A549 (cell line): ENCODE results near the gene IL2RA. TPM values are rescaled to one million over a fixed set of nuclear protein-coding genes. Genes with fewer than 3 reads are reported as not detected.

Experiments
- ATAC-seq, 2 experiments: fragments of 200-7000 bp in 1 of 2; fragments of >200 bp in 1 of 2; cut with Nextera tagmentation in 1 of 2; cut with Tn5 transposase in 1 of 2; 3 replicates each; pipeline versions ENCODE4 v1.8.0 to v1.9.1; 2018 to 2020; ENCODE audit warnings: mild to moderate bottlenecking in 1 of 2, moderate library complexity in 1 of 2
- CTCF ChIA-PET: fragments of 300-600 bp; sonication (Branson Sonifier 250); formaldehyde crosslinking; extraction: SDS; loops from one replicate; lab custom pipeline; 2021; ENCODE audit warnings: antibody characterized with exemption, inconsistent platforms; lab: Yijun Ruan, JAX
- POLR2A ChIA-PET: fragments of 350-600 bp; formaldehyde crosslinking; extraction: SDS; loops from one replicate; lab custom pipeline; 2021; ENCODE audit warnings: antibody characterized with exemption, inconsistent platforms; lab: Yijun Ruan, JAX
- DNase-seq, 2 experiments: peaks; one replicate each; pipeline versions ENCODE4 v3.0.0 to v3.0.0-alpha.2; 2011 to 2016; ENCODE audit warnings: low read depth in 1 of 2, low spot score in 1 of 2
- FAIRE-seq: peaks from 2 replicates; lab custom pipeline; 2011; peaks lifted over from hg19 to GRCh38; lab: Jason Lieb, UNC
- H3K27ac ChIP-seq, 2 experiments: fragments of >200 bp; sonication (Bioruptor Twin); formaldehyde crosslinking; 3 replicates each; pipeline ENCODE4 v1.5.1; 2016 to 2017
- H3K4me1 ChIP-seq: fragments of >200 bp; sonication (Bioruptor Twin); formaldehyde crosslinking; 3 replicates; pipeline ENCODE4 v1.6.1; 2016
- H3K4me2 ChIP-seq: fragments of >200 bp; sonication (Bioruptor Twin); formaldehyde crosslinking; 3 replicates; pipeline ENCODE4 v1.6.1; 2016
- H3K4me3 ChIP-seq: fragments of >200 bp; sonication (Bioruptor Twin); formaldehyde crosslinking; 3 replicates; pipeline ENCODE4 v1.5.1; 2016
- H3K9me3 ChIP-seq: fragments of >200 bp; sonication (Bioruptor Twin); formaldehyde crosslinking; 3 replicates; pipeline ENCODE4 v1.6.1; 2016
- BCL3 ChIP-seq: fragments of >200 bp; sonication (Bioruptor Twin); formaldehyde crosslinking; IDR thresholded peaks from 3 replicates; pipeline ENCODE4 v1.6.1; 2016
- CEBPB ChIP-seq, 2 experiments: fragments of >200 bp in 1 of 2; sonication (Bioruptor Twin) in 1 of 2; formaldehyde crosslinking in 1 of 2; IDR thresholded peaks; 2 replicates each; pipeline ENCODE4 v1.6.1; 2012 to 2016
- CHD2 ChIP-seq: fragments of 150-350 bp; IDR thresholded peaks from 2 replicates; pipeline ENCODE4 v1.6.1; 2014; ENCODE audit warnings: low read length; ENCODE audit not compliant: partially characterized antibody
- CHD4 ChIP-seq: fragments of 200-600 bp; sonication (generic); IDR thresholded peaks from 2 replicates; pipeline ENCODE4 v1.6.1; 2016; ENCODE audit warnings: antibody characterized with exemption, mild to moderate bottlenecking, borderline replicate concordance
- CTCF ChIP-seq: fragments of >200 bp; sonication (Bioruptor Twin); formaldehyde crosslinking; IDR thresholded peaks from 3 replicates; pipeline ENCODE4 v1.5.1; 2016
- ESRRA ChIP-seq: fragments of 150-350 bp; IDR thresholded peaks from 2 replicates; pipeline ENCODE4 v1.6.1; 2014; ENCODE audit warnings: mild to moderate bottlenecking, low read length, borderline replicate concordance
- FOSL2 ChIP-seq, 2 experiments: fragments of 450-650 bp in 1 of 2; fragments of >200 bp in 1 of 2; sonication (Bioruptor Twin) in 1 of 2; formaldehyde crosslinking; IDR thresholded peaks; 2 replicates each; pipeline versions ENCODE4 v1.5.0 to v1.6.1; 2016 to 2020; ENCODE audit warnings: mild to moderate bottlenecking in 1 of 2, moderate library complexity in 1 of 2
- HMGXB4 ChIP-seq: fragments of 250-450 bp; sonication (Bioruptor Pico); IDR thresholded peaks from 2 replicates; pipeline ENCODE4 v1.5.0; 2021; ENCODE audit warnings: mild to moderate bottlenecking, moderate library complexity, borderline replicate concordance
- JUN ChIP-seq, 2 experiments: fragments of >200 bp; sonication (Bioruptor Twin); formaldehyde crosslinking; IDR thresholded peaks; 2 replicates in 1 of 2; 3 replicates in 1 of 2; pipeline ENCODE4 v1.6.1; 2016 to 2017
- JUNB ChIP-seq: fragments of >200 bp; sonication (Bioruptor Twin); formaldehyde crosslinking; IDR thresholded peaks from 2 replicates; pipeline ENCODE4 v1.6.1; 2016
- MAX ChIP-seq: IDR thresholded peaks from 2 replicates; pipeline ENCODE4 v1.6.1; 2012
- MAZ ChIP-seq: fragments of 150-350 bp; IDR thresholded peaks from 2 replicates; pipeline ENCODE4 v1.6.1; 2014; ENCODE audit warnings: antibody characterized with exemption, low read depth, low read length, borderline replicate concordance
- MYC ChIP-seq: IDR thresholded peaks from 2 replicates; pipeline ENCODE4 v1.6.1; 2012; ENCODE audit warnings: mild to moderate bottlenecking, inconsistent platforms, low read length, improper control_type of control experiment, borderline replicate concordance
- PHF8 ChIP-seq: fragments of 200-600 bp; sonication (generic); IDR thresholded peaks from 2 replicates; pipeline ENCODE4 v1.6.1; 2016; ENCODE audit warnings: low read depth, mild to moderate bottlenecking, antibody characterized with exemption, moderate library complexity, borderline replicate concordance
- POLR2A ChIP-seq: IDR thresholded peaks from 2 replicates; pipeline ENCODE4 v1.6.1; 2012; ENCODE audit warnings: mild to moderate bottlenecking, low read length
- RAD21 ChIP-seq, 2 experiments: fragments of >200 bp in 1 of 2; sonication (Bioruptor Twin) in 1 of 2; formaldehyde crosslinking in 1 of 2; IDR thresholded peaks in 1 of 2; conservative IDR thresholded peaks in 1 of 2; 2 replicates in 1 of 2; 3 replicates in 1 of 2; pipeline ENCODE4 v1.6.1; 2012 to 2018; ENCODE audit warnings: inconsistent platforms in 1 of 2
- RFX5 ChIP-seq: fragments of 450-650 bp; IDR thresholded peaks from 2 replicates; pipeline ENCODE4 v1.7.1; 2014; ENCODE audit warnings: antibody characterized with exemption, mild to moderate bottlenecking, moderate library complexity
- SMC3 ChIP-seq: fragments of >200 bp; sonication (Bioruptor Twin); formaldehyde crosslinking; IDR thresholded peaks from 3 replicates; pipeline ENCODE4 v1.6.1; 2018; ENCODE audit warnings: inconsistent platforms
- ZC3H11A ChIP-seq: fragments of 450-650 bp; IDR thresholded peaks from 2 replicates; pipeline ENCODE4 v1.6.1; 2014; ENCODE audit warnings: antibody characterized with exemption, mild to moderate bottlenecking
- ZSCAN20 ChIP-seq: fragments of 250-450 bp; sonication (Bioruptor Pico); IDR thresholded peaks from 2 replicates; pipeline ENCODE4 v1.8.0; 2022; ENCODE audit warnings: mild to moderate bottlenecking, moderate library complexity
- WGBS: methylation state at CpG from one replicate; pipeline ENCODE4 v1.1.6; 2017; ENCODE audit errors: missing lambda C conversion rate; 5-methylcytosine and 5-hydroxymethylcytosine counted together
- polyA plus RNA-seq, 4 experiments: library from polyadenylated mRNA; depleted of rRNA in 3 of 4; stranded (reverse); fragments of >200 nt; fragmentation: RNase III in 1 of 4; extraction: RNeasy Plus Mini Kit Qiagen cat#74134 plus additional on column Dnase treatment in 1 of 4; gene quantifications; 2 replicates in 3 of 4; 3 replicates in 1 of 4; pipeline ENCODE4 v1.2.3, GENCODE V29; 2011 to 2017

Gene IL2RA
- polyA plus RNA-seq, 2 of the 4 experiments (the other 2 are of a cell fraction): not detected

- POLR2A ChIA-PET: no interaction called here
- Histone ChIP-seq H3K4me3 (peak overlapping the region; percentile 94), H3K4me1 (peaks cover 35% of the 10 kb centered on the region), H3K4me2 (peak overlapping the region; percentile 81), H3K9me3 (no peaks in the 10 kb centered on the region), H3K27ac (peak overlapping the region; percentile 95 to 97)
- TF ChIP-seq JUNB: no peak
- peak; percentile 29; the same call in 1 of the 2 replicates for TF ChIP-seq HMGXB4 (CRISPR knock-in tag)
- CTCF ChIA-PET: interaction anchor here (0.9 to 3.5 kb wide), 7 partner anchors 62 to 318 kb away, joined by 3 to 17 read pairs (median 5); partner anchors contain the start of gene PFKFB3
- ATAC-seq (peak; percentile 5 to 30; a peak in 3 of 6 replicates), DNase-seq (no peak), FAIRE-seq (no peak)
- 3% methylated on average over 38 of the region's 53 CpGs for WGBS
Observed at GRCh38 chr10:6089334-6090219, 27.4 kb upstream of the IL2RA start.

GRCh38 chr10:6088721-6089333, 26.7 kb upstream of the IL2RA start, which contains the start of gene RBM17:
Gene RBM17 (plus strand): TSS chr10:6089034. CDS start chr10:6097066, 8,032 bp downstream.
- WGBS: 2% methylated on average over 32 of the region's 77 CpGs
- H3K9me3 ChIP-seq: no peaks in the 10 kb centered on the region
- POLR2A ChIA-PET: no interaction called here
- H3K4me2 ChIP-seq: peak within 1 kb of the TSS; percentile 86
- DNase-seq (peak; percentile 72 to 97), FAIRE-seq (no peak), ATAC-seq (peak; percentile 85 to 88)
- CTCF ChIA-PET: interaction anchor here (1.0 to 3.5 kb wide), 3 partner anchors 123 to 313 kb away, joined by 3 to 17 read pairs (median 4); no protein-coding TSS in a partner anchor
- H3K4me3 ChIP-seq: peak within 1 kb of the TSS; percentile 94
- peak within 1 kb of the TSS; percentile 95 to 97 for H3K27ac ChIP-seq
- no peak for TF ChIP-seq RFX5
- TF ChIP-seq CHD4: no peak
- peak; percentile 59 for TF ChIP-seq POLR2A
- TF ChIP-seq RAD21 (conservative IDR thresholded peaks at IDR 0.05 in 1 of 2, IDR thresholded peaks at IDR 0.05 in 1 of 2): peak; percentile 64 to 74
- TF ChIP-seq JUN (IDR thresholded peaks at IDR 0.05): peak in 1 of 2 experiments; percentile 86; a peak in 3 of 5 replicates
- peak; percentile 34; the same call in 1 of the 2 replicates for TF ChIP-seq MYC
- TF ChIP-seq SMC3: peak; percentile 81
- TF ChIP-seq PHF8: peak; percentile 64; the same call in 1 of the 2 replicates
- peak; percentile 100 for TF ChIP-seq CTCF
- TF ChIP-seq ZC3H11A: no peak
- peak; percentile 80 for TF ChIP-seq MAX
- peak; percentile 32 for TF ChIP-seq CHD2
- TF ChIP-seq CEBPB (IDR thresholded peaks at IDR 0.05): peak in 1 of 2 experiments; percentile 40; a peak in 1 of 4 replicates
- peak; percentile 87 for TF ChIP-seq BCL3
- peak; percentile 68; the same call in 1 of the 2 replicates for TF ChIP-seq HMGXB4 (CRISPR knock-in tag)
- TF ChIP-seq ESRRA: 0 out of 2 replicates have a peak, but pooled peaks have one; percentile 64
- no peak for TF ChIP-seq ZSCAN20 (CRISPR knock-in tag)
- TF ChIP-seq FOSL2 (IDR thresholded peaks at IDR 0.05): no peak
- peak; percentile 33; the same call in 1 of the 2 replicates for TF ChIP-seq FOSL2 (CRISPR knock-in tag; IDR thresholded peaks at IDR 0.05)
- TF ChIP-seq MAZ: 0 out of 2 replicates have a peak, but pooled peaks have one; percentile 44
- H3K4me1 ChIP-seq: peaks cover 35% of the 10 kb centered on the region
